ENCODE measurements around the gene E2F3.

DNA sequence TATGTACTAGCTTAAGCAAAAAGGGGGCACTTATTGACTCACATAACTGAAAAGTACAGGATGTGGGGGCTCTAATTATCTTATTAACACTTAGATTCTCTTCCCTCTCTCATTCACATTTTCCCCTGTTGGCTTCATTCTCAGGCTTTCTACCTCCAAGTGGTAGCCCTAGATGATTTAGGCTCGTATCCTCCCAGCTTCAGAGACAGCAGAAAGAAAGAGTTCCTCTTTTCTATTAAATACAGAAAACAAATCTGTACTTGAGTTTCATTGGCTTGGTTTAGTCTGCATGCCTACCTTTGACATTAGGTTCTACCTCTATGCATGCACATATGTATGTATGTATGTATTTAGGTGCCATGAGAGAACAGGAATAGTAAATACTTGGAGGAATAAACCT lies 15.5 kb upstream of the E2F3 start:
- TF ChIP-seq, protein P1, sequence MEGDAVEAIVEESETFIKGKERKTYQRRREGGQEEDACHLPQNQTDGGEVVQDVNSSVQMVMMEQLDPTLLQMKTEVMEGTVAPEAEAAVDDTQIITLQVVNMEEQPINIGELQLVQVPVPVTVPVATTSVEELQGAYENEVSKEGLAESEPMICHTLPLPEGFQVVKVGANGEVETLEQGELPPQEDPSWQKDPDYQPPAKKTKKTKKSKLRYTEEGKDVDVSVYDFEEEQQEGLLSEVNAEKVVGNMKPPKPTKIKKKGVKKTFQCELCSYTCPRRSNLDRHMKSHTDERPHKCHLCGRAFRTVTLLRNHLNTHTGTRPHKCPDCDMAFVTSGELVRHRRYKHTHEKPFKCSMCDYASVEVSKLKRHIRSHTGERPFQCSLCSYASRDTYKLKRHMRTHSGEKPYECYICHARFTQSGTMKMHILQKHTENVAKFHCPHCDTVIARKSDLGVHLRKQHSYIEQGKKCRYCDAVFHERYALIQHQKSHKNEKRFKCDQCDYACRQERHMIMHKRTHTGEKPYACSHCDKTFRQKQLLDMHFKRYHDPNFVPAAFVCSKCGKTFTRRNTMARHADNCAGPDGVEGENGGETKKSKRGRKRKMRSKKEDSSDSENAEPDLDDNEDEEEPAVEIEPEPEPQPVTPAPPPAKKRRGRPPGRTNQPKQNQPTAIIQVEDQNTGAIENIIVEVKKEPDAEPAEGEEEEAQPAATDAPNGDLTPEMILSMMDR (IDR thresholded peaks at IDR 0.05), result no peak
- TF ChIP-seq POLR2A (IDR thresholded peaks at IDR 0.05) (no peak), EP300 (IDR thresholded peaks at IDR 0.05; ENCODE audit: low read depth) (no peak)

All from transverse colon (tissue), 3 donors.